OCI-LY7 (cell line): ENCODE results near the gene RARA. TPM values are rescaled to one million over a fixed set of nuclear protein-coding genes. Genes with fewer than 3 reads are reported as not detected.

Experiments used
- BruUV-seq: library from RNA; stranded (reverse); fragments of 400-500 nt; replicated peaks from 2 replicates; lab custom pipeline; 2021; lab: Mats Ljungman, UMichigan
- CTCF ChIA-PET: fragments of 300-600 bp; sonication (Branson Sonifier 250); formaldehyde crosslinking; loops from one replicate; lab custom pipeline; 2022; ENCODE audit warnings: antibody characterized with exemption; ENCODE audit not compliant: unreplicated experiment; lab: Charles Lee
- POLR2A ChIA-PET: fragments of 300-600 bp; sonication (Branson Sonifier 250); formaldehyde crosslinking; loops from one replicate; lab custom pipeline; 2022; ENCODE audit warnings: antibody characterized with exemption; lab: Charles Lee
- DNase-seq: peaks from one replicate; pipeline ENCODE4 v3.0.0-alpha.2; 2015; ENCODE audit warnings: low spot score
- H2AFZ ChIP-seq: fragments of 200-600 bp; sonication (generic), shearing (Covaris generic); 2 replicates; pipeline ENCODE4 v1.6.1; 2014; ENCODE audit warnings: mild to moderate bottlenecking, antibody characterized with exemption, low read length, moderate library complexity
- H3K27ac ChIP-seq: fragments of 200-600 bp; sonication (generic); 2 replicates; pipeline ENCODE4 v1.5.1; 2014; ENCODE audit warnings: mixed run types, low read depth, mild to moderate bottlenecking, moderate library complexity, low read length, inconsistent platforms; ENCODE audit not compliant: poor library complexity, severe bottlenecking
- H3K36me3 ChIP-seq: fragments of 200-600 bp; sonication (generic); 2 replicates; pipeline ENCODE4 v1.6.1; 2014; ENCODE audit warnings: mild to moderate bottlenecking, antibody characterized with exemption, low read length, moderate library complexity, mixed read lengths; ENCODE audit not compliant: insufficient read depth
- H3K4me1 ChIP-seq: fragments of 200-600 bp; sonication (generic); 2 replicates; pipeline ENCODE4 v1.5.1; 2014; ENCODE audit warnings: mild to moderate bottlenecking, low read length; ENCODE audit not compliant: insufficient read depth, poor library complexity, severe bottlenecking
- H3K4me2 ChIP-seq: fragments of 200-600 bp; sonication (generic); 2 replicates; pipeline ENCODE4 v1.6.1; 2014; ENCODE audit warnings: mild to moderate bottlenecking, low read length
- H3K4me3 ChIP-seq: fragments of 200-600 bp; sonication (generic); 2 replicates; pipeline ENCODE4 v1.5.1; 2014; ENCODE audit warnings: mild to moderate bottlenecking, low read depth, low read length; ENCODE audit not compliant: poor library complexity, severe bottlenecking
- H3K79me2 ChIP-seq: fragments of 200-600 bp; sonication (generic); 2 replicates; pipeline ENCODE4 v1.6.1; 2016; ENCODE audit warnings: low read depth, mild to moderate bottlenecking, low read length, moderate library complexity, mixed read lengths; ENCODE audit not compliant: insufficient read depth
- H3K9me2 ChIP-seq: fragments of 200-600 bp; sonication (generic); 2 replicates; pipeline ENCODE4 v1.6.1; 2016; ENCODE audit warnings: mild to moderate bottlenecking, low read length, mixed read lengths; ENCODE audit not compliant: insufficient read depth
- H3K9me3 ChIP-seq: fragments of 200-600 bp; sonication (generic); 2 replicates; pipeline ENCODE4 v1.6.1; 2014; ENCODE audit warnings: mild to moderate bottlenecking, mixed run types, low read length, mixed read lengths
- H4K20me1 ChIP-seq: fragments of 200-600 bp; sonication (generic); 2 replicates; pipeline ENCODE4 v1.6.1; 2014; ENCODE audit warnings: mild to moderate bottlenecking, antibody characterized with exemption, low read length, moderate library complexity, mixed read lengths; ENCODE audit not compliant: insufficient read depth
- CTCF ChIP-seq: fragments of 200-600 bp; sonication (generic); conservative IDR thresholded peaks from 2 replicates; pipeline ENCODE4 v1.5.1; 2014; ENCODE audit warnings: mild to moderate bottlenecking, antibody characterized with exemption, low read length, moderate library complexity, mixed read lengths
- EZH2phosphoT487 ChIP-seq: fragments of 200-600 bp; sonication (generic); IDR thresholded peaks from 2 replicates; pipeline ENCODE4 v1.6.1; 2018; ENCODE audit warnings: low read depth, borderline replicate concordance, mild to moderate bottlenecking, mixed run types, antibody characterized with exemption, low read length, moderate library complexity, mixed read lengths
- intact Hi-C: fragments of 100-400 bp; cut with micrococcal nuclease; formaldehyde crosslinking; loops from one replicate; pipeline ENCODE4 v1.10.0; 2022; ENCODE audit not compliant: unreplicated experiment
- total RNA-seq, 2 experiments: library from RNA; depleted of rRNA in 1 of 2; stranded (reverse); fragments of >200 nt in 1 of 2; shearing (Covaris generic) in 1 of 2; gene quantifications; 2 replicates each; pipeline ENCODE4 v1.2.3, GENCODE V29; 2014 to 2022

Gene RARA
- total RNA-seq, 2 experiments from 2014 or later = 3.1 to 8.6 TPM

- Histone ChIP-seq H3K4me3 (no peak overlapping the region), H4K20me1 (no peaks in the 10 kb centered on the region), H3K4me1 (peaks cover 34% of the 10 kb centered on the region), H2AFZ (no peak overlapping the region), H3K9me2 (no peaks in the 10 kb centered on the region), H3K4me2 (no peak overlapping the region), H3K36me3 (no peaks in the 10 kb centered on the region), H3K79me2 (no peaks in the 10 kb centered on the region), H3K9me3 (no peaks in the 10 kb centered on the region), H3K27ac (no peak overlapping the region)
- no peak for TF ChIP-seq CTCF
- BruUV-seq = no TSS peak
- POLR2A ChIA-PET = no interaction called here
- intact Hi-C loops = no loop called here
- CTCF ChIA-PET = no interaction called here
- no peak for DNase-seq
Observed at GRCh38 chr17:40345994-40346764, 37.2 kb downstream of the RARA start.

- Histone ChIP-seq H3K4me1 (peaks cover 34% of the 10 kb centered on the region), H3K79me2 (no peaks in the 10 kb centered on the region), H3K4me3 (no peak overlapping the region), H4K20me1 (no peaks in the 10 kb centered on the region), H3K9me2 (no peaks in the 10 kb centered on the region), H3K4me2 (no peak overlapping the region), H3K36me3 (no peaks in the 10 kb centered on the region), H3K27ac (no peak overlapping the region), H2AFZ (no peak overlapping the region), H3K9me3 (no peaks in the 10 kb centered on the region)
- TF ChIP-seq EZH2phosphoT487 (no peak), CTCF (no peak)
- POLR2A ChIA-PET = no interaction called here
- DNase-seq = no peak
- no TSS peak for BruUV-seq
- intact Hi-C loops = no loop called here
- CTCF ChIA-PET = no interaction called here
Observed at GRCh38 chr17:40346765-40347158, 37.8 kb downstream of the RARA start.
